NCI-H82 treated with DMSO at 0.1 percent for 48 hours (cell line): ENCODE results near the gene SRGAP1.

Source experiments
- DNase-seq: peaks from one replicate; lab custom pipeline; 2025; ENCODE audit not compliant: unreplicated experiment; lab: John Stamatoyannopoulos, UW

The SRGAP1 gene

GRCh38 chr12:63904653-63905052 is 60.2 kb downstream of the SRGAP1 start:
- no peak for DNase-seq

GRCh38 chr12:63905544-63905943 is 61.0 kb downstream of the SRGAP1 start:
- no peak for DNase-seq

- DNase-seq, result no peak
Measured at GRCh38 chr12:63906876-63907275, 62.4 kb downstream of the SRGAP1 start.

- DNase-seq, result no peak
Measured at GRCh38 chr12:63907561-63907960, 63.1 kb downstream of the SRGAP1 start.

GRCh38 chr12:63909746-63910145 is 65.2 kb downstream of the SRGAP1 start:
- DNase-seq, result no peak

- DNase-seq, result no peak
Measured at GRCh38 chr12:63911341-63911740, 66.8 kb downstream of the SRGAP1 start.

- no peak for DNase-seq
Measured at GRCh38 chr12:63912651-63913050, 68.2 kb downstream of the SRGAP1 start.

- no peak for DNase-seq
Measured at GRCh38 chr12:63913929-63914328, 69.4 kb downstream of the SRGAP1 start.

- DNase-seq, result no peak
Measured at GRCh38 chr12:63915105-63915800, 70.8 kb downstream of the SRGAP1 start.

GRCh38 chr12:63916561-63917476 is 72.3 kb downstream of the SRGAP1 start:
- DNase-seq, result no peak

GRCh38 chr12:63917477-63917862 is 73.0 kb downstream of the SRGAP1 start:
- no peak for DNase-seq

- DNase-seq, result no peak
Measured at GRCh38 chr12:63917864-63918799, 73.6 kb downstream of the SRGAP1 start.

- DNase-seq, result no peak
Measured at GRCh38 chr12:63918800-63919300, 74.3 kb downstream of the SRGAP1 start.

GRCh38 chr12:63919756-63920155 is 75.3 kb downstream of the SRGAP1 start:
- no peak for DNase-seq

- no peak for DNase-seq
Measured at GRCh38 chr12:63921157-63921556, 76.7 kb downstream of the SRGAP1 start.

GRCh38 chr12:63922474-63922873 is 78.0 kb downstream of the SRGAP1 start:
- no peak for DNase-seq

- DNase-seq, result no peak
Measured at GRCh38 chr12:63924781-63925180, 80.3 kb downstream of the SRGAP1 start.

GRCh38 chr12:63927511-63927910 is 83.0 kb downstream of the SRGAP1 start:
- no peak for DNase-seq

- no peak for DNase-seq
Measured at GRCh38 chr12:63928305-63928704, 83.8 kb downstream of the SRGAP1 start.

- DNase-seq, result no peak
Measured at GRCh38 chr12:63929426-63929825, 84.9 kb downstream of the SRGAP1 start.

GRCh38 chr12:63930971-63931370 is 86.5 kb downstream of the SRGAP1 start:
- no peak for DNase-seq
